SK-MEL-5 (cell line): ENCODE data around the gene P3H4. TPM values are rescaled to one million over a fixed set of nuclear protein-coding genes. Genes with fewer than 3 reads are reported as not detected.
A peak's percentile ranks its signal among the peaks of the same experiment; 100 is the strongest.

ENCODE experiments used
- DNase-seq: peaks from one replicate; pipeline ENCODE4 v3.0.0-alpha.2; 2016; ENCODE audit warnings: low read depth, low spot score
- in situ Hi-C: cut with HindIII; loops from 2 replicates; pipeline ENCODE4 v1.10.0; 2016; ENCODE audit warnings: low sequenced_read_pairs, high pct_unique_total_duplicates, low pct_unique_long_range_greater_than_20kb
- total RNA-seq: library from RNA; depleted of rRNA; stranded (reverse); fragments of >200 nt; shearing (Covaris generic); gene quantifications from 2 replicates; pipeline ENCODE4 v1.2.3, GENCODE V29; 2014

The P3H4 gene
- total RNA-seq, 1 experiment from 2014 or later, result 31.2 TPM

DNA sequence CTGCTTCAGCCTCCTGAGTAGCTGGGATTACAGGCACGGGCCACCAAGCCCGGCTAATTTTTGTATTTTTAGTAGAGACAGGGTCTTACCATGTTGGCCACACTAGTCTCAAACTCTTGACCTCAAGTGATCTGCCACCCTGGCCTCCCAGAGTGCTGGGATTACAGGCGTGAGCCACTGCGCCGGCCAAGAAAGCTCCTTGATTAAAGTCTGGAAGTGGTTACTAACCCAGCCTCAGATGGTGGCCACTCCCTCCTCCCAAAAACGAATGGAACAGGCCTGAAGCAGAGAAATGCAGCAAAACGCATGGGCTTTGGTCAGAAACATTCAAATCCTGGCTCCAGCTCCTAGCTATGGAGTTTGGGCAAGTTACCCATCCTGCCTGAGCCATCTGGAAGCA lies 12.3 kb upstream of the P3H4 start:
- in situ Hi-C loops, result no loop called here
- DNase-seq, result no peak

DNA sequence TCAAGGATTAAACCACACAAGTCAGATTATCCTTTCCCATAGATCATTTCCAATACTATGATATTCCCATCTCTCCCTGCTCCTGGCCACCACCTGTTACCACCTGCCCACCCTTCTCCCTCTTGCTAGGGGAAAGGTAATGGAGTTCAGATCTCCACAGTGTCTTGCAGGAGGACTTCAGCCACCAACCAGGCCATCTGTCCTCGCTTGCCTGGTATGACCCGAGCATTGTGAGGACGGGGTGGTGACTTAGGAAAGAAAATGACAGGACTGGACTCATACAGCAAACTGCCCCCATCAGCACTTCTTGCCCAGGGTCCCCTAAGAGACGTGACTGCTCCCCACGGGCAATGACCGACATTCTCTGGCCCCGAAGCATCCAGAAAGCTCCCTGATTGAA lies 11.8 kb upstream of the P3H4 start:
- no peak for DNase-seq
- in situ Hi-C loops, result no loop called here

DNA sequence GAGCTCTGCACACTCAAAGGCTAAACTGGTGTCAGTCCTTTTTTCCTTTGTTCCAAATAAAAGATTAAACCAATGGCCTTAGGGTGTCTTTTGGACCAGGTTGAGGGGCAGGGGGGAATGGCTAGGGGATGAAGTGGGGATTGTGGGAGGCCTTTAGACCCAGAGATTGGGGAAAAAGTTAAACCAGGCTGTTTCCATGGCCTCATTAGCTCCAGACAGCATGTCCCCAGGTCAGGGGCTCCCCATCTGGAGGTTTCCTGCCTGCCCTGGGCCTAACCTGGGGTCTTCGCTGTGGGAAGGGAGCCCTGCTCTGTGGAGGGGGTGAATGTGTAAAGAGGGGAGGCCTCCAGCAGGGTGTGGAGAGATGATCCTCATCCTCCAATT lies 11.4 kb upstream of the P3H4 start:
- DNase-seq, result no peak
- in situ Hi-C loops, result no loop called here

DNA sequence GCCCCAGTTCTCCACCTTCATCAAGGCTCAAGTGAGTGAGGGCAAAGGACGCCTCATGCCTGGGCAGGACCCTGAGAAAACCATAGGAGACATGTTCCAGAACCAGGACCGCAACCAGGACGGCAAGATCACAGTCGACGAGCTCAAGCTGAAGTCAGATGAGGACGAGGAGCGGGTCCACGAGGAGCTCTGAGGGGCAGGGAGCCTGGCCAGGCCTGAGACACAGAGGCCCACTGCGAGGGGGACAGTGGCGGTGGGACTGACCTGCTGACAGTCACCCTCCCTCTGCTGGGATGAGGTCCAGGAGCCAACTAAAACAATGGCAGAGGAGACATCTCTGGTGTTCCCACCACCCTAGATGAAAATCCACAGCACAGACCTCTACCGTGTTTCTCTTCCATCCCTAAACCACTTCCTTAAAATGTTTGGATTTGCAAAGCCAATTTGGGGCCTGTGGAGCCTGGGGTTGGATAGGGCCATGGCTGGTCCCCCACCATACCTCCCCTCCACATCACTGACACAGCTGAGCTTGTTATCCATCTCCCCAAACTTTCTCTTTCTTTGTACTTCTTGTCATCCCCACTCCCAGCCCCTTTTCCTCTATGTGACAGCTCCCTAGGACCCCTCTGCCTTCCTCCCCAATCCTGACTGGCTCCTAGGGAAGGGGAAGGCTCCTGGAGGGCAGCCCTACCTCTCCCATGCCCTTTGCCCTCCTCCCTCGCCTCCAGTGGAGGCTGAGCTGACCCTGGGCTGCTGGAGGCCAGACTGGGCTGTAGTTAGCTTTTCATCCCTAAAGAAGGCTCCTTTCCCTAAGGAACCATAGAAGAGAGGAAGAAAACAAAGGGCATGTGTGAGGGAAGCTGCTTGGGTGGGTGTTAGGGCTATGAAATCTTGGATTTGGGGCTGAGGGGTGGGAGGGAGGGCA lies 10.7 kb upstream of the P3H4 start:
- in situ Hi-C loops, result no loop called here
- no peak for DNase-seq

DNA sequence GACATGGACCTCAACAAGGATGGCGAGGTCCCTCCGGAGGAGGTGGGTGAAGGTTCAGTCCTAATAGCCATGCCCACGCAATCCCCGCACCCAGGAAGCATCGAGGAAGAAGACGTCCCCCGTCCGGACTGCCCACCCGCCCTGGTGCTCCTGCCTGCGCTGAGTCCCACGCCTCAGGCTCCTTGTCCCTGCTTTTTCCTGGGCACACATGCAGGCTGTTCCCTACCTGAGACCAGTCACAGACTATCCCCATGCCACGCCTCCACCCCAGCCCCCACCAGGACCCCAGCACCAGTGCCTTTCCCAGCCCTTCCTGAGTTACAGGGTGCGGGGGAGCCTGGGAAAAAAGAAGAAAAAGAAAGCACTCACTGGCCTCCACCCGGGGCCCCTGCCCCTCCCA lies 10.0 kb upstream of the P3H4 start:
- in situ Hi-C loops, result no loop called here
- DNase-seq, result no peak

DNA sequence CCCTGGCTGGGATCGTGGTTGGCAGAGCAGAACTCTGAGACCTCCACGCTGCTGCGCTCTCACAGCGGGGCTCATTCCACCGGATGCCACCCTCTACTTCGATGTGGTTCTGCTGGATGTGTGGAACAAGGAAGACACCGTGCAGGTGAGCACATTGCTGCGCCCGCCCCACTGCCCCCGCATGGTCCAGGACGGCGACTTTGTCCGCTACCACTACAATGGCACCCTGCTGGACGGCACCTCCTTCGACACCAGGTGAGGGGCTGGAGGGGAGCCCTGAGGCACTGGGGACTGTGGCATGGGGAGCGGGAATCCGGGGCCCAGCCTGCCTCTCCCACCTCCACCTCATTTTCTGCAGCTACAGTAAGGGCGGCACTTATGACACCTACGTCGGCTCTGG lies 6.3 kb upstream of the P3H4 start:
- no peak for DNase-seq
- in situ Hi-C loops, result no loop called here

DNA sequence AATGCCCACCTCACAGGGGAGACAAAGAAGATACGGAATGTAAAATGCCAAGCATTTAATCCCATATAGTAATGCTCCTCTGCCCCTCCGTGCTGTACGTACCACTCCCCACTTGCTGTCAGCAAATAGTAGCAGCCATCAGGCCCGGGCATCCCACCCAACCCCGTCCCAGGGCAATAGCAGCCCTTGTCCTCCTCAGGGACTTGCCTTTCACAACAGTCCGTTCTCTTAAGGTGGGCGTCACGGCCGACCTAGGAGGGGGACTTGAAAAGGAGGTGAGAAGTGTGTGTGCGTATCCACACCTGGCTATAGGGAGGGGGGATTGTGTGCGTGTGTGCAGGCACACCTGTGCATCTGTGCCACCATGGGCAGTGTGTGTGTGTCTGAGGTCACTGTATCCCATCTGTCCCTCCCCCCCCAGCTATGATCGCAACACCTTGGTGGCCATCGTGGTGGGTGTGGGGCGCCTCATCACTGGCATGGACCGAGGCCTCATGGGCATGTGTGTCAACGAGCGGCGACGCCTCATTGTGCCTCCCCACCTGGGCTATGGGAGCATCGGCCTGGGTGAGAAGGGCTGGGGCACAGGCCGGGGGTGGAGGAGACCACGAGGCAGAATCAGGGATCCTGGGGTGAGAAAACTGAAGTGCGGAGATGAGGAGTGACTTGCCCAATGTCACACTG lies 5.0 kb upstream of the P3H4 start:
- in situ Hi-C loops, result no loop called here

DNA sequence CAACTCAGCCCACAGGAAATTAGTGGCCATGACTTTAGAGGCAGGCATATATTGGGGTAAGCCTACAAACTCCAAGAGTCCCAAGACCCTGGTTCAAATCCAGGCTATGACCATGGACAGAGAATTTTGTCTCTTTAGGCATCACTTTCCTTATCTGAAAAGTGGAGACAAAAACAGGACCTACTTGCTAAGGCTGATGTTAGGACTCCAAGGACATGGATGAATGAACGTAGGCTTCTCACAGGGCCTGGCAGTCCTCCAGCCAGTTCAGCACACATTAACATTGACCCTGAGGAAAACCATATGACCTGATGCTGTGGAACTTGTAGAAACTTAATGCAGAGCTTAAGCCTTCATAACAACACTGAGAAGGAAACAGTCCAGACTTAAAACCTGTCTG lies 2.4 kb upstream of the P3H4 start:
- in situ Hi-C loops, result no loop called here
- no peak for DNase-seq

More for the DNA sequence above, 5.0 kb upstream of the P3H4 start:
- no peak for DNase-seq

DNA sequence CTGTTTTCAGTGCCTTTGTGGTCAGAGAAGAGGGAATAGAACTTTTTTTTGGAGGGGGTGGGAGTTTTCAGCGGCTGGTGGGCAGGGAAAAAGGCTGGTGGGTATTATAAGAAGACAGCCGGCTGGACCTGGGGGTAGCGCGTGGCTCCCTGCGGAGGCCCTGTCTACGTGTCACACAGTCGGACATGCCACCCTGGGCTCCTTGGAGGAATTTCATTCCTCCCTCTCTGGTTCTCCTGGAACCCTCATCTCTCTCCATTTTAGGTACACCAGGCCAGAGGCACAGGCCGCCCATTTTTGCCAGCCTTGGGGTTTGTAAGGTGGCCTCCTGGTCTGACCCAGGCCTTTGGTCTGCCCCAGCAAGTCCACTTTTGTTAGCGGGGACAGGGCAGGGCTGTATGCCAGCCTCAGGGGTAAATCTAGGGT lies 2.0 kb upstream of the P3H4 start:
- in situ Hi-C loops, result no loop called here
- DNase-seq, result no peak

DNA sequence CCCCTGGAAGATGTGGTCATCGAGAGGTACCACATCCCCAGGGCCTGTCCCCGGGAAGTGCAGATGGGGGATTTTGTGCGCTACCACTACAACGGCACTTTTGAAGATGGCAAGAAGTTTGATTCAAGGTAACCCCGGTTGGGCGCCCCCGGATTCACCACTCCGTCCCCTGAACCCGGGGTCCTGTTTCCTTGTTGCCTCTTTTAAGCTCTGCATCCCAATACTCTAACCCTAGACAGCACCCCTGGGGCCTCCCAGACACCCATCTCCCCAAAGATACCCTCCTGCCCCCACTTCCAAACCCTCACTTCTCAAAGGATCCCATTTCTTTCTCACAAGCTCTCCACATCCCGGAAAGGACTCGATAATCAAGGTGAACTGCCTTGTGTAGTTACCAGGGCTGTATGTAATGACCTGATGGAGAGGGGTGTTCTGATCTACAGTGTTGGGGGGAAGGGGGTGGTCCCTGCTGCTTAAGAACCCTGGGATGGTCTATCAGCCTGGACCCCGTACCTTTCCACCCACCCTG lies 1.5 kb upstream of the P3H4 start:
- in situ Hi-C loops, result no loop called here
- no peak for DNase-seq

DNA sequence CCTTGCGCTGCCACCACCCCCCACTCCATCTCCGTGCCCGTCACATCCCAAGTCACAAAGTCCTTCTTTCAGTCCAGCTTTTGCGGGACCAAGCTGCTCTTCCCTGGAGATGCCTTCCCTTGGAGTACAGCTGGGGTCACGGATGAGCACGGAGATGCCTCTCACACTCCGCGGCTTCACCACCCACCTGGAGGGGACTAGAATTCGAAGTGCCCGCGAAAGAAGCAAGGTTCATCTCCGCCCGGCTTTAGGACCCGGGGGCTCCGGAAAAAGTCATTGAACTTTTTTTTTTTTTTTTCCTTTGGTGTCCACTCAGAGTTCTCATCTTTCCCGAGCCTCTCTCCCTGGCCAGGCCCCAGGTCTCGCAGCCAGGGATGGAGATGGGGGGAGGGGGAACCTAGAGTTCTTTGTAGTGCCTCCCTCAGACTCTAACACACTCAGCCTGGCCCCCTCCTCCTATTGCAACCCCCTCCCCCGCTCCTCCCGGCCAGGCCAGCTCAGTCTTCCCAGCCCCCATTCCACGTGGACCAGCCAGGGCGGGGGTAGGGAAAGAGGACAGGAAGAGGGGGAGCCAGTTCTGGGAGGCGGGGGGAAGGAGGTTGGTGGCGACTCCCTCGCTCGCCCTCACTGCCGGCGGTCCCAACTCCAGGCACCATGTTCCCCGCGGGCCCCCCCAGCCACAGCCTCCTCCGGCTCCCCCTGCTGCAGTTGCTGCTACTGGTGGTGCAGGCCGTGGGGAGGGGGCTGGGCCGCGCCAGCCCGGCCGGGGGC lies 817 bp upstream of the P3H4 start, which contains the start of gene FKBP10:
Gene FKBP10, plus strand, starts transcription at position 624 of the 771 bp plus-strand sequence. Its CDS starts 31 bp downstream, at position 655.
- DNase-seq, result peak; percentile 78
- in situ Hi-C loops, result no loop called here

DNA sequence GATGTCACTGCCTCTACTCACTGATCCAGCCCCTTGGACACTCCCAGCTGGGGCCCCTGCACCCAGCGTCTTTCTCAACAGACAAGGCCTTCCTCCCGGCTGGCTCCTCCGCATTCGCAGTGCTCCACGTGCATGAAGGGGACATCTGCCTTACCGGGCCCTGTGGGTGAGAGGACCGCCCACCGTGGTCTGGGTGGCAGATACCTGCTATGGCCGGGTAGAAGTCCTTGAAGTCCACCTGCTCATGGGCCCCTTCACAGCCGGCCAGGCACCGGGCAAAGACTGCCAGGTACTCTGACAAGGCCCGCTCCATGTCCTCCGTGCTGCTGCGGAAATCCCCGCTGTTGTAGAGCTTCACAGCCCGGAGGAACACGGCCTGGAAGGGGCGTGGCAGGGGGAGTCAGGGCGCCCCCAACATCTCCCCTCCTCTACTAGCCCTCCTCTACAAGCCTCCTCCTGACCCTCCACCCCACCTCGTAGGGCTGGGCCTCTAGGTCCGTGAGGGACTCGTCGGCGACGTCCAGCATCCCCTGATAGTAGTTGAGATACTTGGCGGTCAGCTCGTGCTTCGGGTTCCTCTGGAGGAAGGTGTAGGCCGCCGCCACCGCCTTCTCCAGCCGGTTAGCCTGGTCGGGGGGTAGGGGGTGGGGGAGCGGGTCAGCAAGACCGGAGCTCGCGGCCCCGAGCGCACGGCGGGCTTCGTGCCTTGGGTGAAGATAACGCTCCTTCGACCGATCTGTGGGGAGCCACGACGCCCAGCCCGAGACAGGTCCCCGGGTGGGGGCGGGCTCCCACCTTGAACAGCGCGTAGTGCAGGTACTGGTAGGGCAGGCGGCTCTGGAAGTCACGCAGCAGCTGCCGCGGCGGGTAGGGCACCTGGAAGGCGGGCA lies 845 bp downstream of the P3H4 start:
- in situ Hi-C loops, result no loop called here
- no peak for DNase-seq

DNA sequence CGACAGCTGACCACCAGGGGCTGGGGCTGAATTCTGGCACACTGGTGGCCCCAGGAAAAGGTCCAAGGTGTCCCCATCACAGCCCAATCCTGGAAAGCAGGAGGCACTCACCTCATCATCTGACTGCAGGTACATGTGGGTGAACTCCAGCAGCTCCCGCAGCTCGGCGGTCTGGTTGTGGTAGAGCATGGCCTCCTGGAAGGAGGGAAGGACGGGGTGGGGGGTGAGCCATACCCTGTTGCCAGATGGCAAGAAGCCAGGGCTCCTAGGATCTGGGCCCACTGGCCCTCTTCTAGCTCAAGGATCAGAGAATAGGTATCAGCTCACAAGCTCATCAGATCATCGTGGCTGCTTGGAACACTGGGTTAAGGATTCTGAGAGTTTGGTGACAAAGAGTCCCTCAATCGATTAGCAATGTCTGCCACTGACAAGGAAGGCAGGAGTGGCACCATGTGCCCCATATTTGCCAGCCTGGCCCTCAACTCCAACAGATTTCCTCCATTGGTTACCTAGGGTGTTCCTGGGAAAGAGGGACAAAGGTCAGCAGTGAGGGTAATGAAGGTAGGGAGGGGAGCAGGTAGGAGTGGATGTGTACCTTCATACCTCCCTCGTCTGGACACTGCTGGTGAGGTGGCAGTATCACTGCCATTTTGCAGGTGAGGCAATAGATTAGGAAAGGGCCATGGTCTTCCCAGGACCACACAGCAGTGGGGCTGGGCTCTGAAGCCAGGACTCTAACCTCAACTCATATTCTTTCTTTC lies 4.9 kb downstream of the P3H4 start:
- in situ Hi-C loops, result no loop called here
- no peak for DNase-seq

DNA sequence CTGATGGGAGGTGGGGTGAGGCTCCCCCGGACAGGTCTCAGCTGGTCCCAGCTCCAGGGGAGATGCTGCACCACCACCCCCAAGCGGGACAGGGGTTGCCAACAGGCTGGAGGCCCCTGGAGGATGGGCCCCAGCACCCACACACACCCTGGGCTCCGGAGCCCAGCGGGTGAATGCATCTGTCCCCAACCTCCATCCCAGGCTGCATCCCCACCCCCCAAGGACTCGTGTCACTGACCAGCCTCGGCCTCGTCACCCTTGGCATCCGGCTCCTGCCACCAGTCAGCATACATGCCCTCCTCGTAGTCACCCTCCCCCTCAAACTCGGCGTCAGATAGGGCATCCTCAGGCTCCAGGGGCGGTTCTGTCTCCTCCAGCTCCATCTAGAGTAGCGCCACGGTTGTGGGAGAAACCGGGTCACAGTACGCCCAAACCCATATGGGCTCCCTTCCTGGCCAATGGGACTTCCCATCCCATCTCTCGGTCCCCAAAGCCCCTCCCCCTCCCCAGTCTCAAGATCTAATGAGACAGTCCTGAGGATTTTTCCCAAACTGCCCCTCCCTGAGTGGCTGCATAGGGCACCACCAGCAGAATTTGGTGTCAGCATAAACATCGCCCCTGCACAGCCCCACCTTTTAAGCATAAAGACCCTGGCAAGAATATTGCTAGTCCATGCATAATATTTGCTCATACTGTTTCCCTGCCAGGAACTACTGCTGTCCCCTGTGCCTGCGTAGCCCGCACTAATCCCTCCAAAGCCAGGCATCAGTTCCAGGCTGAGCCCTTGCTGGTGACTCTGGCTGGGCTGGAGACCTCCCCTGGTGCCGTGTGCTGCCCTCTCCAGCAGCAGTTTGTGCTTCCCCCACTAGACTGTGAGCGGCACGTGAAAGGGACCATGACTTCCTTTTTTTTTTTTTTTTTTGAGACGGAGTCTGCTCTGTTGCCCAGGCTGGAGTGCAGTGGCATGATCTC lies 8.4 kb downstream of the P3H4 start:
- in situ Hi-C loops, result no loop called here
- DNase-seq, result no peak
